Endothelial cell of umbilical vein (primary cell): ENCODE measurements around the gene DNAJB5.

Experiments used
- EZH2 ChIP-seq: IDR thresholded peaks from 2 replicates; pipeline ENCODE4 v1.6.1; 2012; ENCODE audit warnings: borderline replicate concordance, low read depth, mild to moderate bottlenecking, moderate library complexity, low read length, inconsistent platforms; ENCODE audit not compliant: severe bottlenecking
- FOS ChIP-seq: IDR thresholded peaks from 2 replicates; pipeline ENCODE4 v1.6.1; 2011; ENCODE audit warnings: mild to moderate bottlenecking, low read length, moderate library complexity, borderline replicate concordance; ENCODE audit not compliant: insufficient read depth
- GATA2 ChIP-seq: IDR thresholded peaks from 2 replicates; pipeline ENCODE4 v1.7.0; 2011; ENCODE audit warnings: low read depth, mild to moderate bottlenecking, moderate library complexity, mixed read lengths, low read length; ENCODE audit not compliant: insufficient read length, insufficient read depth
- JUN ChIP-seq: IDR thresholded peaks from 2 replicates; pipeline ENCODE4 v1.6.1; 2011; ENCODE audit warnings: borderline replicate concordance, low read depth; ENCODE audit not compliant: insufficient read length, insufficient read depth
- POLR2A ChIP-seq: IDR thresholded peaks from 2 replicates; pipeline ENCODE4 v1.6.1; 2012; ENCODE audit warnings: low read depth, mild to moderate bottlenecking, control low read depth, low read length
- POLR2AphosphoS5 ChIP-seq: IDR thresholded peaks from 2 replicates; pipeline ENCODE4 v1.6.1; 2012; ENCODE audit warnings: low read depth, mild to moderate bottlenecking, control low read depth, low read length, moderate library complexity; ENCODE audit not compliant: insufficient read depth
- TF ChIP-seq, protein P1 (sequence below): IDR thresholded peaks from 2 replicates; pipeline ENCODE4 v1.6.1; 2011; ENCODE audit not compliant: insufficient read depth, insufficient read length
- TF ChIP-seq, protein P2 (sequence below), 2 donors: IDR thresholded peaks; 1 replicate in 1 of 2; 2 replicates in 1 of 2; pipeline ENCODE4 v1.5.1; 2011; ENCODE audit warnings: low read length in 2 of 2, mild to moderate bottlenecking in 2 of 2, moderate library complexity in 2 of 2, control low read depth in 1 of 2, inconsistent platforms in 1 of 2, low read depth in 1 of 2; ENCODE audit not compliant: insufficient read depth in 1 of 2; ENCODE audit errors: extremely low read depth in 1 of 2

DNA sequence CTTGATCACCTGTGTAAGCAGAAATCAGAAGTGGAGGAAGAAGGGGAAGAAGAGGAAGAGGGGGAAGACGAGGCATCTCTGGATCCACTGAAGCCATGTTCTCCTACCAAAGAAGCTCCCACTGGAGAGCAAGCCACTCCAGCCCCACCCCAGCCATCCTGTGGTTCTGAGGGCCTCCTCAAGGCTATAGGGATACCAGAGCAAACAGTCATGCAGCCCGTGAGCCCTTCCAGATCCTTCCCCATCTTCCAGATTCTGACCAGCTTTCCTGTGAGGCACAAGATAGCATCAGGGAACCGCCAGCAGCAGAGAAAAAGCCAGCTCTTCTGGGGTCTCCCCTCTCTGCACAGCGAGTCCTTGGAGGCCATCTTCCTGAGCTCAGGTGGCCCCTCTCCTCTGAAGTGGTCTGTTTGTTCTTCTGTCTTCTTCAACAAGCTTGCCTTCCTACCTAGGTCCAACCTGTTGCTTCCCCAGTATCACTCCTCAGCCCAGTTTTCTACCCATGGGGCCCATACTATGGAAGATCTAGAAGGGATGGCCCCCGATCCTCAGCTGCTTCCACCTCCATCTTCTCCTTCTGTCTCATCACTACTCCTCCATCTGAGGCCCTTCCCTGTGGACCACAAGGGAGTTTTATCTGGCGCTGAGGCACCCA lies 53.5 kb downstream of the DNAJB5 start:
- TF ChIP-seq, protein P1, sequence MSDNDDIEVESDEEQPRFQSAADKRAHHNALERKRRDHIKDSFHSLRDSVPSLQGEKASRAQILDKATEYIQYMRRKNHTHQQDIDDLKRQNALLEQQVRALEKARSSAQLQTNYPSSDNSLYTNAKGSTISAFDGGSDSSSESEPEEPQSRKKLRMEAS, result no peak
- TF ChIP-seq, protein P2, sequence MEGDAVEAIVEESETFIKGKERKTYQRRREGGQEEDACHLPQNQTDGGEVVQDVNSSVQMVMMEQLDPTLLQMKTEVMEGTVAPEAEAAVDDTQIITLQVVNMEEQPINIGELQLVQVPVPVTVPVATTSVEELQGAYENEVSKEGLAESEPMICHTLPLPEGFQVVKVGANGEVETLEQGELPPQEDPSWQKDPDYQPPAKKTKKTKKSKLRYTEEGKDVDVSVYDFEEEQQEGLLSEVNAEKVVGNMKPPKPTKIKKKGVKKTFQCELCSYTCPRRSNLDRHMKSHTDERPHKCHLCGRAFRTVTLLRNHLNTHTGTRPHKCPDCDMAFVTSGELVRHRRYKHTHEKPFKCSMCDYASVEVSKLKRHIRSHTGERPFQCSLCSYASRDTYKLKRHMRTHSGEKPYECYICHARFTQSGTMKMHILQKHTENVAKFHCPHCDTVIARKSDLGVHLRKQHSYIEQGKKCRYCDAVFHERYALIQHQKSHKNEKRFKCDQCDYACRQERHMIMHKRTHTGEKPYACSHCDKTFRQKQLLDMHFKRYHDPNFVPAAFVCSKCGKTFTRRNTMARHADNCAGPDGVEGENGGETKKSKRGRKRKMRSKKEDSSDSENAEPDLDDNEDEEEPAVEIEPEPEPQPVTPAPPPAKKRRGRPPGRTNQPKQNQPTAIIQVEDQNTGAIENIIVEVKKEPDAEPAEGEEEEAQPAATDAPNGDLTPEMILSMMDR (IDR thresholded peaks at IDR 0.05; ENCODE audit: extremely low read depth in 1 of 2, insufficient read depth in 1 of 2, low read depth in 1 of 2, low read length in 2 of 2), result no peak
- TF ChIP-seq FOS, result no peak
- no peak for TF ChIP-seq POLR2A
- no peak for TF ChIP-seq GATA2
- no peak for TF ChIP-seq EZH2
- TF ChIP-seq POLR2AphosphoS5, result no peak
- TF ChIP-seq JUN, result no peak
